Measurements from ENCODE around the gene GCLC. TPM values are rescaled to one million over a fixed set of nuclear protein-coding genes. Genes with fewer than 3 reads are reported as not detected.

GCLC gene
- total and polyA plus RNA-seq, 10 of the 15 experiments (the other 5 are each of a cell fraction or from before 2014, with no cell fraction given) = 6.5 to 23.6 (median 12.5) TPM

DNA sequence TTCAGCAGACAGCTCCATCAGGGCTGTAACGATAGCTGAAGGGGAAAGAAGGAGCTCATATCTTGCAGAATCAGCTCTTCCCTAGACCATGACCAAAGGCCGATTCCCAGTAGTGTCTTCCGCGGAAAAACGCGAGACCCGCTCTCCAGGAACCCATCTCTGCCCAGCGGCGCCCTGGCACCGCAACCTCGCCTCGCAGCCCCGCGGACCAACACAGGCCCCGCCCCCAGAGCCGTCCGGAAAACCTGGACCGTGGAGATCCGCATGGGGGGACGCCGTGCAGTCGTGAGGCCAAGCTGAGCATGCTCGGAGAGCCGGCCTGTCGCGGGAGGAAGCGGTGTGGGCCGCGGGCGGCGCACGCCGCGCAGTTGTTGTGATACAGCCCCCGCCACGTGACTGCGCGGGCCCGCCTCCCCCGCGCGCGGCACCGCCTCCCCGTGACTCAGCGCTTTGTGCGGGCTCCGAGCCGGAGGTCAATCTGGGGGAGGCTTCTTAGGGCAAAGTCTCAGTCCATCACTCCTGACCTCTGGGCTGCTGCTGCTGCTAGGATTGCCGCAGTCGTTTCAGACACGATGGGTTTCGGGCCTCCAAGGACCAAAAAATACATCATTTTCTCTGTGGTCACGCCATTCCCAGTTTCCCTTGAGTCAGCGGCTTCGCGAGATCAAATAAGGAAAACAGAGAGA, 3.1 kb upstream of the GCLC start (continued):
- TF ChIP-seq, protein P1, sequence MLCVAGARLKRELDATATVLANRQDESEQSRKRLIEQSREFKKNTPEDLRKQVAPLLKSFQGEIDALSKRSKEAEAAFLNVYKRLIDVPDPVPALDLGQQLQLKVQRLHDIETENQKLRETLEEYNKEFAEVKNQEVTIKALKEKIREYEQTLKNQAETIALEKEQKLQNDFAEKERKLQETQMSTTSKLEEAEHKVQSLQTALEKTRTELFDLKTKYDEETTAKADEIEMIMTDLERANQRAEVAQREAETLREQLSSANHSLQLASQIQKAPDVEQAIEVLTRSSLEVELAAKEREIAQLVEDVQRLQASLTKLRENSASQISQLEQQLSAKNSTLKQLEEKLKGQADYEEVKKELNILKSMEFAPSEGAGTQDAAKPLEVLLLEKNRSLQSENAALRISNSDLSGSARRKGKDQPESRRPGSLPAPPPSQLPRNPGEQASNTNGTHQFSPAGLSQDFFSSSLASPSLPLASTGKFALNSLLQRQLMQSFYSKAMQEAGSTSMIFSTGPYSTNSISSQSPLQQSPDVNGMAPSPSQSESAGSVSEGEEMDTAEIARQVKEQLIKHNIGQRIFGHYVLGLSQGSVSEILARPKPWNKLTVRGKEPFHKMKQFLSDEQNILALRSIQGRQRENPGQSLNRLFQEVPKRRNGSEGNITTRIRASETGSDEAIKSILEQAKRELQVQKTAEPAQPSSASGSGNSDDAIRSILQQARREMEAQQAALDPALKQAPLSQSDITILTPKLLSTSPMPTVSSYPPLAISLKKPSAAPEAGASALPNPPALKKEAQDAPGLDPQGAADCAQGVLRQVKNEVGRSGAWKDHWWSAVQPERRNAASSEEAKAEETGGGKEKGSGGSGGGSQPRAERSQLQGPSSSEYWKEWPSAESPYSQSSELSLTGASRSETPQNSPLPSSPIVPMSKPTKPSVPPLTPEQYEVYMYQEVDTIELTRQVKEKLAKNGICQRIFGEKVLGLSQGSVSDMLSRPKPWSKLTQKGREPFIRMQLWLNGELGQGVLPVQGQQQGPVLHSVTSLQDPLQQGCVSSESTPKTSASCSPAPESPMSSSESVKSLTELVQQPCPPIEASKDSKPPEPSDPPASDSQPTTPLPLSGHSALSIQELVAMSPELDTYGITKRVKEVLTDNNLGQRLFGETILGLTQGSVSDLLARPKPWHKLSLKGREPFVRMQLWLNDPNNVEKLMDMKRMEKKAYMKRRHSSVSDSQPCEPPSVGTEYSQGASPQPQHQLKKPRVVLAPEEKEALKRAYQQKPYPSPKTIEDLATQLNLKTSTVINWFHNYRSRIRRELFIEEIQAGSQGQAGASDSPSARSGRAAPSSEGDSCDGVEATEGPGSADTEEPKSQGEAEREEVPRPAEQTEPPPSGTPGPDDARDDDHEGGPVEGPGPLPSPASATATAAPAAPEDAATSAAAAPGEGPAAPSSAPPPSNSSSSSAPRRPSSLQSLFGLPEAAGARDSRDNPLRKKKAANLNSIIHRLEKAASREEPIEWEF (IDR thresholded peaks at IDR 0.05; ENCODE audit: insufficient replicate concordance, low read depth, low read length) = no peak
- TF ChIP-seq TCF3 (IDR thresholded peaks at IDR 0.05; ENCODE audit: borderline replicate concordance, insufficient read depth, low read depth, low read length) (no peak), RFX5 (IDR thresholded peaks at IDR 0.05; ENCODE audit: low read depth, low read length) (no peak), SIX5 (IDR thresholded peaks at IDR 0.05; ENCODE audit: low read depth, low read length, severe bottlenecking) (no peak), NR2C2 (IDR thresholded peaks at IDR 0.05; ENCODE audit: borderline replicate concordance, control insufficient read depth, insufficient read length, low read depth) (no peak), FOXM1 (IDR thresholded peaks at IDR 0.05; ENCODE audit: low read depth, low read length) (no peak), CHD4 (IDR thresholded peaks at IDR 0.05) (no peak), ETV6 (conservative IDR thresholded peaks at IDR 0.05 in 1 of 2, IDR thresholded peaks at IDR 0.05 in 1 of 2; ENCODE audit: borderline replicate concordance in 1 of 2, low read depth in 1 of 2) (no peak), STAT3 (IDR thresholded peaks at IDR 0.05; ENCODE audit: low read depth, low read length) (no peak), GABPA (IDR thresholded peaks at IDR 0.05; ENCODE audit: low read depth) (peak; percentile 25; the same call in 1 of the 2 replicates), IKZF2 (IDR thresholded peaks at IDR 0.05) (0 out of 4 replicates have a peak, but pooled peaks of 1 of the 2 experiments have one; percentile 4), SMAD1 (IDR thresholded peaks at IDR 0.05; ENCODE audit: low read depth, partially characterized antibody) (no peak), NBN (IDR thresholded peaks at IDR 0.05) (no peak)
- TF ChIP-seq, protein P2, sequence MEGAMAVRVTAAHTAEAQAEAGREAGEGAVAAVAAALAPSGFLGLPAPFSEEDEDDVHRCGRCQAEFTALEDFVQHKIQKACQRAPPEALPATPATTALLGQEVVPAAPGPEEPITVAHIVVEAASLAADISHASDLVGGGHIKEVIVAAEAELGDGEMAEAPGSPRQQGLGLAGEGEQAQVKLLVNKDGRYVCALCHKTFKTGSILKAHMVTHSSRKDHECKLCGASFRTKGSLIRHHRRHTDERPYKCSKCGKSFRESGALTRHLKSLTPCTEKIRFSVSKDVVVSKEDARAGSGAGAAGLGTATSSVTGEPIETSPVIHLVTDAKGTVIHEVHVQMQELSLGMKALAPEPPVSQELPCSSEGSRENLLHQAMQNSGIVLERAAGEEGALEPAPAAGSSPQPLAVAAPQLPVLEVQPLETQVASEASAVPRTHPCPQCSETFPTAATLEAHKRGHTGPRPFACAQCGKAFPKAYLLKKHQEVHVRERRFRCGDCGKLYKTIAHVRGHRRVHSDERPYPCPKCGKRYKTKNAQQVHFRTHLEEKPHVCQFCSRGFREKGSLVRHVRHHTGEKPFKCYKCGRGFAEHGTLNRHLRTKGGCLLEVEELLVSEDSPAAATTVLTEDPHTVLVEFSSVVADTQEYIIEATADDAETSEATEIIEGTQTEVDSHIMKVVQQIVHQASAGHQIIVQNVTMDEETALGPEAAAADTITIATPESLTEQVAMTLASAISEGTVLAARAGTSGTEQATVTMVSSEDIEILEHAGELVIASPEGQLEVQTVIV (IDR thresholded peaks at IDR 0.05; ENCODE audit: borderline replicate concordance, partially characterized antibody) = peak; percentile 36
- TF ChIP-seq, protein P3, sequence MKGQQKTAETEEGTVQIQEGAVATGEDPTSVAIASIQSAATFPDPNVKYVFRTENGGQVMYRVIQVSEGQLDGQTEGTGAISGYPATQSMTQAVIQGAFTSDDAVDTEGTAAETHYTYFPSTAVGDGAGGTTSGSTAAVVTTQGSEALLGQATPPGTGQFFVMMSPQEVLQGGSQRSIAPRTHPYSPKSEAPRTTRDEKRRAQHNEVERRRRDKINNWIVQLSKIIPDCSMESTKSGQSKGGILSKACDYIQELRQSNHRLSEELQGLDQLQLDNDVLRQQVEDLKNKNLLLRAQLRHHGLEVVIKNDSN (IDR thresholded peaks at IDR 0.05; ENCODE audit: borderline replicate concordance, extremely low read length, insufficient read depth, low read depth, low read length) = peak; percentile 96
- TF ChIP-seq, protein P4, sequence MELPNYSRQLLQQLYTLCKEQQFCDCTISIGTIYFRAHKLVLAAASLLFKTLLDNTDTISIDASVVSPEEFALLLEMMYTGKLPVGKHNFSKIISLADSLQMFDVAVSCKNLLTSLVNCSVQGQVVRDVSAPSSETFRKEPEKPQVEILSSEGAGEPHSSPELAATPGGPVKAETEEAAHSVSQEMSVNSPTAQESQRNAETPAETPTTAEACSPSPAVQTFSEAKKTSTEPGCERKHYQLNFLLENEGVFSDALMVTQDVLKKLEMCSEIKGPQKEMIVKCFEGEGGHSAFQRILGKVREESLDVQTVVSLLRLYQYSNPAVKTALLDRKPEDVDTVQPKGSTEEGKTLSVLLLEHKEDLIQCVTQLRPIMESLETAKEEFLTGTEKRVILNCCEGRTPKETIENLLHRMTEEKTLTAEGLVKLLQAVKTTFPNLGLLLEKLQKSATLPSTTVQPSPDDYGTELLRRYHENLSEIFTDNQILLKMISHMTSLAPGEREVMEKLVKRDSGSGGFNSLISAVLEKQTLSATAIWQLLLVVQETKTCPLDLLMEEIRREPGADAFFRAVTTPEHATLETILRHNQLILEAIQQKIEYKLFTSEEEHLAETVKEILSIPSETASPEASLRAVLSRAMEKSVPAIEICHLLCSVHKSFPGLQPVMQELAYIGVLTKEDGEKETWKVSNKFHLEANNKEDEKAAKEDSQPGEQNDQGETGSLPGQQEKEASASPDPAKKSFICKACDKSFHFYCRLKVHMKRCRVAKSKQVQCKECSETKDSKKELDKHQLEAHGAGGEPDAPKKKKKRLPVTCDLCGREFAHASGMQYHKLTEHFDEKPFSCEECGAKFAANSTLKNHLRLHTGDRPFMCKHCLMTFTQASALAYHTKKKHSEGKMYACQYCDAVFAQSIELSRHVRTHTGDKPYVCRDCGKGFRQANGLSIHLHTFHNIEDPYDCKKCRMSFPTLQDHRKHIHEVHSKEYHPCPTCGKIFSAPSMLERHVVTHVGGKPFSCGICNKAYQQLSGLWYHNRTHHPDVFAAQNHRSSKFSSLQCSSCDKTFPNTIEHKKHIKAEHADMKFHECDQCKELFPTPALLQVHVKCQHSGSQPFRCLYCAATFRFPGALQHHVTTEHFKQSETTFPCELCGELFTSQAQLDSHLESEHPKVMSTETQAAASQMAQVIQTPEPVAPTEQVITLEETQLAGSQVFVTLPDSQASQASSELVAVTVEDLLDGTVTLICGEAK (IDR thresholded peaks at IDR 0.05; ENCODE audit: borderline replicate concordance) = no peak

Data from GM12878 (cell line).